ENCODE data around the gene CCDC78. TPM values are rescaled to one million over a fixed set of nuclear protein-coding genes. Genes with fewer than 3 reads are reported as not detected.

The CCDC78 gene
- total RNA-seq, 1 donor from 2014 or later, result 0.38 TPM

GRCh38 chr16:682493-683395, 43.5 kb downstream of the CCDC78 start:
- DNase-seq (ENCODE audit: low spot score) (no peak), ATAC-seq (no peak)

- no peak for ATAC-seq
- DNase-seq (ENCODE audit: low spot score), result no peak
Observed at GRCh38 chr16:681746-682427, 44.4 kb downstream of the CCDC78 start.

DNA sequence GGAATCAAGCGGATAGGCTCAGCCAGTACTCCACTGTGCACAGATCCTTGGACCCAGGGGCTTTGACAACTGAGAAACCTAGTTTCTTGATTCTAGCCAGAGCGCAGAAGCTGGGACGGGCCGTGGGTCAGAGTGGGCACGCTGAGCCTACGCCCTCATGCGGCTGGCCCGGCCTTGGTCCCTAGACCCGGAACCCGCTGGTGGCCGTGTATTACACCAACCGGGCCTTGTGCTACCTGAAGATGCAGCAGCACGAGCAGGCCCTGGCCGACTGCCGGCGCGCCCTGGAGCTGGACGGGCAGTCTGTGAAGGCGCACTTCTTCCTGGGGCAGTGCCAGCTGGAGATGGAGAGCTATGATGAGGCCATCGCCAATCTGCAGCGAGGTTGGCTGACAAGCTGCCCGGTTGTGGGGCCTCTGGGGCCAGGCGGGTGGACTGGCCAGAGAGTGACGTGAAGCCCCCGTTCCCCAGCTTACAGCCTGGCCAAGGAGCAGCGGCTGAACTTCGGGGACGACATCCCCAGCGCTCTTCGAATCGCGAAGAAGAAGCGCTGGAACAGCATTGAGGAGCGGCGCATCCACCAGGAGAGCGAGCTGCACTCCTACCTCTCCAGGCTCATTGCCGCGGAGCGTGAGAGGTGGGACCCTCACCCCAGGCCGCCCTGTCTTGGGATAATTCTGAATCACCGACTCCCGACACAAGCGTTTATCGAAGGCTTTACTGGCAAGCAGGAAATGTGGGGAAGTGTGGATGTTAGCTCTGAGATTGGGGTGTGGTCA, 45.1 kb downstream of the CCDC78 start:
- DNase-seq (ENCODE audit: low spot score) (peak; percentile 73), ATAC-seq (no peak)

GRCh38 chr16:680625-680945, 45.7 kb downstream of the CCDC78 start:
- no peak for ATAC-seq
- no peak for DNase-seq (ENCODE audit: low spot score)

GRCh38 chr16:679814-680624, 46.2 kb downstream of the CCDC78 start, which contains the start of gene STUB1:
Gene STUB1, plus strand, starts transcription at chr16:680410. Its CDS starts 116 bp downstream, at chr16:680526.
- peak; percentile 92 for DNase-seq (ENCODE audit: low spot score)
- ATAC-seq, result peak; percentile 73

DNA sequence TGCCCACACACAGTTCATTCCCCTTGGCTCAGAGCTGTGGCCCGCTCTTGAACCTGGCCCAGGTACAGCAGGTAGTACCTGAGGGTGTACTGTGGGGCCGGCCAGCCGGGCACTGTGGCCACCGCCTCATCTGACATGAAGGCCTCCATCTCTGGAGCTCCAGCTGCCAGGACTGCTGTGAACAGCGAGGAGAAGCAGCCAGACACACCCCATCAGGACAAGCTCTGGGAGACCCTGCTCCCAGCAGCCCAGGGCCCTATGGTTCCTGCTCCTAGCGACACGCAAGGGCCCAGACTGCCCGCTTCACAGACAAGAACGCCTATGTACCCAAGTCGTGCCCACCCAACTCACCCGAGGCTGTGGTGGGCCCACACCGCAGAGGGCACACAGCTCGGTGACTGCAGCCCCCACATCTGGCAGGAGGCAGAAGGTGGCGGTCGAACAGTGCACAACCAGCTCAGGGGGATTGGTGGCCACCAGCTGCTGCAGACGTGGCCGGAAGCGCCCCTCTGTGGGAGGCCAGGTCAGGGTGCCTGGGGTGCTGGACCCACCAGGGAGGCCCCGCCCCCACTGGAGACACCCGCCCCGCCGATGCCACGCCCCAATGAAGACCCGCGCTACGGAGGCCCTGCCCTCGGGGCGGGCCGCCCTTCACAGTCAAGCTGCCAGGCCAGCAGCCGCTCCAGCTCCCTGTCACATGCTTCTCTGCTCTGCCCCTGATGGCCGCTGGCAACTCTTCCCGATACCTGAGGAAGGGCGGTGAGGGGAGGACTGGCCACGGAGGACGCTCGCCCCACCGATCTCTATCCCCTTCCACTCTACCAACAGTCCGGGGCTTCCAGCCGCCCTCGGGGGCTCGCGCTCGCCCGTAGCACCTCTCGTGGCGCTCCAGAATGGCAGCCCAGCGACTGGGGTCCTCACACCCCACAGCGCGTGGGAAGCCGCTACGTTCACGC, 47.1 kb downstream of the CCDC78 start:
- ATAC-seq (peak; percentile 39), DNase-seq (ENCODE audit: low spot score) (peak; percentile 84)

GRCh38 chr16:678209-678857, 47.9 kb downstream of the CCDC78 start:
- ATAC-seq, result peak; percentile 2
- DNase-seq (ENCODE audit: low spot score), result no peak

- no peak for ATAC-seq
- DNase-seq (ENCODE audit: low spot score), result no peak
Observed at GRCh38 chr16:677316-678190, 48.7 kb downstream of the CCDC78 start.

DNA sequence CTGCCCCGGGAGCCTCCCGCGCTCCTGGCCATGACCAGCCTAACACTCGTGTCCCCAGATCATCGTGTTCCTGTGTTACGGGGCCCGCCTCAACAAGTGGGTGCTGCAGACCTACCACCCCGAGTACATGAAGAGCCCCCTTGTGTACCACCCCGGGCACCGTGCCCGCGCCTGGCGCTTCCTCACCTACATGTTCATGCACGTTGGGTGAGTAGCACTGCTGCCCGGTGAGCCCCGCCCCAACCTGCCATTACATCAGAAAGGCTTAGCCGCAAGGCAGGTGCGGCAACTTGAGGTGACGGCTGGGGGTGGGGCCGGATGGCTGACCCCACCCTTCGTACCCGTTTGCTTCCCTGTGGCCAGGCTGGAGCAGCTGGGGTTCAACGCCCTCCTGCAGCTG, 49.3 kb downstream of the CCDC78 start:
- ATAC-seq, result no peak
- DNase-seq (ENCODE audit: low spot score), result no peak

- DNase-seq (ENCODE audit: low spot score), result no peak
Observed at GRCh38 chr16:676565-676902, 49.7 kb downstream of the CCDC78 start.

GRCh38 chr16:675884-676564, 50.2 kb downstream of the CCDC78 start:
- ATAC-seq, result no peak
- no peak for DNase-seq (ENCODE audit: low spot score)

More at GRCh38 chr16:676565-676902, 49.7 kb downstream of the CCDC78 start:
- ATAC-seq, result no peak

DNA sequence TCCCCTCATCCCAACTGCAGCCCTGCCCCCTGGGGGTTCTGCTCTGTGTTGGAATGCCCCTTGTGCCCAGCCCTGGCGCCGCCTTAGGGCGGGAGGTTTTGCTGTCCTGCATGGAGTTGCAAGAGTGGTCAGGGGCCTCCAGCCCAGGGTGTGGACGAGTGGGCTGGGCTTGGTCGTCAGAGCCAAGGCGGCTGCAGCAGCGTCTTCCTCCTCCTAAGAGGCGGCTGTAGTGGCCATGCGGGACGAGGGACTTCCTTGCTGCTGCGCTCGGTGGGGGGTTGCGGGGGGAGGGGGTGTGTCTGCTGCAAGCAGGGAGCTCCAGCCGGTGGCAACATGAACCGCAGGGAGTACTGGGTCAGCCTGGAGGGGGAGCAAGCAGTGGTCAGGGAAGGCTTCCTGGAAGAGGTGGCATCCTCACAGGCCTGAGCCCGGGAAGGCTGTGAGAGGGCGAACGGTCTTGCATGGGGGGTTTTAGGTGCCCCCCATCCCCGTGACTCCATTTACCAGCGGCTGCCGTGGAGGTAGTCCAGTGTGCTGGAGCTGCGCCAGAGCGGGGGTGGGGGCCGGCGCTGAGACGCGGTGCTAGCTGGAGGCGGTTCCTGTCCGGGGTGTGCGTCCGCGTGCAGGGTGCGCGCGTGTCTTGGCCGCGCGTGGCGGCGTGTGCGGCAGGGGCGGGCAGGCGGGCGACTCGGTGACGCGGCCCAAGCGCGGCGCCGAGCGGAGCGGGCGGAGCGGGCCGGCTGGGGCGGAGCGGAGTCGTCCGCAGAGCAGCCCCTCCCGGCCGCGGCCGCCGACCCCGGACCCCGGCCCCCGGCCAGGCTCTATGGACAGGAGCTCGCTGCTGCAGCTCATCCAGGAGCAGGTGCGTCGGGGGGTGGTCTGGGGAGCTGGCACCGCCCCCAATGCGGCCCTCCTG, 51.0 kb downstream of the CCDC78 start, which contains the start of gene RHBDL1:
Gene RHBDL1, plus strand, starts transcription at position 704 of the 916 bp plus-strand sequence. Its CDS starts 120 bp downstream, at position 824.
- DNase-seq (ENCODE audit: low spot score) (no peak), ATAC-seq (no peak)

DNA sequence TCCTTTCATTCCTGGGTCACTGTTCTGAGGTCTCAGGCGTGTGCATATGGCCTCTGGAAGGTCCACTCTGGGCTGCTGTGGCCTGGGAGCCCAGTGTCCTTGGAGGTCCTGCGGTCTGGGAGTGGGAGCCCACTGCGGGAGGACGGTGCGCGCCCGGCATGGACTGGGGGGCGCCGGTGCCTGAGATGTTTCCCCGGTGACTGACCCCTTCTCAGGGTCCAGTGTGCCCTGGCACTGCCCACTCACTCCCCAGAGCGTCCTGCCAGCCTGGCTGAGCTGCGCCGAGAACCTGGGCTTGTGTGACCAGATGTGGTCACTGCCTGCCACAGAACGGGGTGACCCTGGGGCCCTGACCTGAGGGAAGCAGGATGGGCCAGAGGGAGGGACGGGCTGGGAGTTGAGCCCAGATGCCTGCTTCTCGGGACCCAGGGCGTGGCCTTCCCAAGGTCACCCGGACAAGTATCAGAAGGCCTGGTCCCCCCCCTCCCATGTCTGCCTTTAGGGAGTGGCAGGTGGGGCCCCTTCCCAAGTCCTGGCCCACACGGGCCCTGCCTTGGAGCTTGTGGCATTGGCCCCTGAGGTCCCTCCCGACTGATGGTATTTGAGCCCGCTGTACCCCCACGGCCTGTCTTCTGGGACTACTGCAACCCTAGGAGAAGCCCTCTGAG, 51.9 kb downstream of the CCDC78 start:
- ATAC-seq (no peak), DNase-seq (ENCODE audit: low spot score) (no peak)

DNA sequence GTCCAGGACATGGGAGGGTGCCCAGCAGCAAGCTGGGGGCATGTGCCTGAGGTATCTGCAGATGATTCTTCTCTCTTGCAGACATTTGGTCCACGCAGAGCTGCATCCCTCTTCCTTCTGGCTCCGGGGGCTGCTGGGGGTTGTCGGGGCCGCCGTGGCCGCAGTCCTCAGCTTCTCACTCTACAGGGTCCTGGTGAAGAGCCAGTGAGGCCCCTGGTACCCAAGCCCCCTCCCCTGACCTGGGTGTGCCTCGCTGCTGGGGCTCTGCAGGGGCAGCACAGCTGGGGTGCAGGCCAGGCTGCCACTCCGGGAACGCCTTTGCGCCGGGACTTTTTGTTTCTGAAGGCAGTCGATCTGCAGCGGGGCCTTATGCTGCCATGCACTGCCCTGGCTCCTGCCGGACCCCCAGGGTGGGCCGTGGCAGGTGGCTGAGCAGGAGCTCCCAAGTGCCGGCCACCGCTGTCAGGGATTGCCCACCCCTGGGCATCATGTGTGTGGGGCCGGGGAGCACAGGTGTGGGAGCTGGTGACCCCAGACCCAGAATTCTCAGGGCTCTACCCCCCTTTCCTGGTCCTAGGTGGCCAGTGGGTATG, 52.7 kb downstream of the CCDC78 start:
- no peak for ATAC-seq
- no peak for DNase-seq (ENCODE audit: low spot score)

DNA sequence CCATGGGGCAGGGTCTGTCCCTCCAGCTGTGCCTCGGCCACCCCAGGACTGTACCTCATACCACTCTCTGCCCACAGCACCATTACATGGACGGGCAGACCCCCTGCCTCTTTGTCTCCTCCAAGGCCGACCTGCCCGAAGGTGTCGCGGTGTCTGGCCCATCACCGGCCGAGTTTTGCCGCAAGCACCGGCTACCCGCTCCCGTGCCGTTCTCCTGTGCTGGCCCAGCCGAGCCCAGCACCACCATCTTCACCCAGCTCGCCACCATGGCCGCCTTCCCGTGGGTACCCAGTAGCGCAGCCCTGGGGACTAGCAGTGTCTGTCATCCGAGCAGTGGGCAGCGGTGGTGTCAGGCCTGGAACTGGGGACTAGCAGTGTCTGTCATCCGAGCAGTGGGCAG, 53.4 kb downstream of the CCDC78 start:
- DNase-seq (ENCODE audit: low spot score) (no peak), ATAC-seq (no peak)
